ENCODE data around the gene PTH1R.

The PTH1R gene

DNA sequence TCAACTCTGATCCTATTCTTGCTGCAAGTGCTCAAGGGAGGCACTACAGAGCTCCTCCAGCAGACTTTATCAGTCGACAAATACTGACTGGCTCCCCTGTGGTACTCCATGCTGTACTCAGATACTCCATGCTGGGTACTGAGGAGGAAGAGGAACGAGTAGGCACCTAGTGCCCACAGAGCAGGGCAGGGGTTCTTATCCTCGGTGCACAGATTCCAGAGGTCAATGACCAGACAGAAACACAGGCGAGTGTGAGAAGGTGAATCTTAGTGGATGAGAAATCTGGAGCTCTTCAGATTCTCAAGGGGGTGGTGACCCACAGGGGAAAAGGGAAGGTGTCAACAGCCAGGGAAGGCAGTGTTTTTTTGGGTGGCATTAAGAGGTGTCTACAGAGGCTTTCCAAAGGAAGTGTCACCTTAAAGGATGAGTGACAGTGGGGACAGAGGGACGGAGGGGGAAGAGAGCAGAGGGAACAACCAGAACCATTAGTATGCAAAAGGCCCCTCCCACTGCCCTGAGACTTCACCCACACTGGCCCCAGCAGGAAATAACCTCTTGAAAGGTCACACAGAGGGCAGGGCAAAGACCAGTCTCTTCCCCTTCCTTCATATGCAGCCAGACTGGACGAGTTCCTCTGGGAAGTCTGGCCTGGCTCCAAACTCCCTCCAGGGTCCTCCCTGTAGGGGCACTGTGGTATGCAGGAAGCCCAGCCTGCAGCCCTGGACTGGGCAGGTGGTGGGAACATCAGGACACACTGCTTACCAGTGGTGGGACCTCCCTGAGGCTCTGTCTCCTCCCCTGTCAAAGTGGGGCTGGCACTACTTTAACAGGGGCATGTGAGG, 71.5 kb downstream of the PTH1R start:
- TF ChIP-seq, protein P1, sequence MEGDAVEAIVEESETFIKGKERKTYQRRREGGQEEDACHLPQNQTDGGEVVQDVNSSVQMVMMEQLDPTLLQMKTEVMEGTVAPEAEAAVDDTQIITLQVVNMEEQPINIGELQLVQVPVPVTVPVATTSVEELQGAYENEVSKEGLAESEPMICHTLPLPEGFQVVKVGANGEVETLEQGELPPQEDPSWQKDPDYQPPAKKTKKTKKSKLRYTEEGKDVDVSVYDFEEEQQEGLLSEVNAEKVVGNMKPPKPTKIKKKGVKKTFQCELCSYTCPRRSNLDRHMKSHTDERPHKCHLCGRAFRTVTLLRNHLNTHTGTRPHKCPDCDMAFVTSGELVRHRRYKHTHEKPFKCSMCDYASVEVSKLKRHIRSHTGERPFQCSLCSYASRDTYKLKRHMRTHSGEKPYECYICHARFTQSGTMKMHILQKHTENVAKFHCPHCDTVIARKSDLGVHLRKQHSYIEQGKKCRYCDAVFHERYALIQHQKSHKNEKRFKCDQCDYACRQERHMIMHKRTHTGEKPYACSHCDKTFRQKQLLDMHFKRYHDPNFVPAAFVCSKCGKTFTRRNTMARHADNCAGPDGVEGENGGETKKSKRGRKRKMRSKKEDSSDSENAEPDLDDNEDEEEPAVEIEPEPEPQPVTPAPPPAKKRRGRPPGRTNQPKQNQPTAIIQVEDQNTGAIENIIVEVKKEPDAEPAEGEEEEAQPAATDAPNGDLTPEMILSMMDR (IDR thresholded peaks at IDR 0.05; ENCODE audit: control extremely low read depth, extremely low read depth, low read depth, missing control alignments), result no peak
- ChIA-PET POLR2A (no interaction called here), CTCF (interaction anchor here (1.4 kb wide), 1 partner anchor 26 kb away, joined by 3 read pairs; no protein-coding TSS in a partner anchor)
- no peak for DNase-seq (ENCODE audit: extremely low spot score)

DNA sequence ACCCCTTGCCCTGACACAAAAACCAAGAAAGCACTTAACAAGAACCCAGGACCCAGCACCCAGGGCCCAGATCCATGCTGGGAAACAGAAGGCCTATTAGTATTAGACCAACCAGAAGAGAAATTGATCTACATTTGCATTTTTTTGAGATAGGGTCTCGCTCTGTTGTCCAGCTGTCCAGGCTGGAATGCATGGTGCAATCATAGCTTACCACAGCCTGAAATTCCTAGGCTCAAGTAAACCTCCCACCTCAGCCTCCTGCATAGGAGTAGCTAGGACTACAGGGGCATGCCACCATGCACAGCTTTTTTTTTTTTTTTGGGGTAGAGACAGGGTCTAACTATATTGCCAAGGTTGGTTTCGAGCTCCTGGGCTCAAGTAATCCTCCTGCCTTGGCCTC, 72.7 kb downstream of the PTH1R start:
- CTCF ChIA-PET, result no interaction called here
- TF ChIP-seq, protein P1 (IDR thresholded peaks at IDR 0.05; ENCODE audit: control extremely low read depth, extremely low read depth, low read depth, missing control alignments), result no peak
- POLR2A ChIA-PET, result interaction anchor here (0.6 kb wide), 2 partner anchors 12 to 364 kb away, joined by 4 to 6 read pairs; no protein-coding TSS in a partner anchor
- DNase-seq (ENCODE audit: extremely low spot score), result no peak

DNA sequence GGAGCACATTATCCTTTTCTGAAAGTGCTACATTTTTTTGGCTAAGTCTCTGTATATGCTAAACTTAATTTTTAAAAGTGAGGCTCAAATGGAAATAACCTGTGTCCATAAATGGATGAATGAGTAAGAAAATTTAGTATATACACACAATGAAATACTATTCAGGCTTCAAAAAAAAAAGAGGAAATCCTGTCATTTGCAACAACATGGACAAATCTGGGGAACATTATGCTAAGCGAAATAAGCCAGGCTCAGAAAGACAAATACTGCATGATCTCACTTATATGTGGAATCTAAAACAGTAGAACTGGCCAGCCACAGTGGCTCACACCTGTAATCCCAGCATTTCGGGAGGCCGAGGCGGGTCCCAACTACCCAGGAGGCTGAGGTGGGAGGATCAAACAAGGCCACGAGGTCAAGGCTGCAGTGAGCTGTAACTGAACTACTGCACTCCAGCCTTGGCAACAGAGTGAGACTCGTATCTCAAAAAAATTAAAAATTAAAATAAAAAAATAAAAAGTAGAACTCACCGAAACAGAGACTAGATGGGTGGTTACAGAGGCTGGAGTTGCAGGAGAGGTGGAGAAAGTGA, 73.2 kb downstream of the PTH1R start:
- ChIA-PET POLR2A (interaction anchor here (0.6 kb wide), 1 partner anchor 12 kb away, joined by 6 read pairs; no protein-coding TSS in a partner anchor), CTCF (interaction anchor here (0.9 to 1.3 kb wide), 2 partner anchors 9 to 14 kb away, joined by 3 to 4 read pairs; no protein-coding TSS in a partner anchor)
- TF ChIP-seq, protein P1 (IDR thresholded peaks at IDR 0.05; ENCODE audit: control extremely low read depth, extremely low read depth, low read depth, missing control alignments), result no peak
- DNase-seq (ENCODE audit: extremely low spot score), result no peak

DNA sequence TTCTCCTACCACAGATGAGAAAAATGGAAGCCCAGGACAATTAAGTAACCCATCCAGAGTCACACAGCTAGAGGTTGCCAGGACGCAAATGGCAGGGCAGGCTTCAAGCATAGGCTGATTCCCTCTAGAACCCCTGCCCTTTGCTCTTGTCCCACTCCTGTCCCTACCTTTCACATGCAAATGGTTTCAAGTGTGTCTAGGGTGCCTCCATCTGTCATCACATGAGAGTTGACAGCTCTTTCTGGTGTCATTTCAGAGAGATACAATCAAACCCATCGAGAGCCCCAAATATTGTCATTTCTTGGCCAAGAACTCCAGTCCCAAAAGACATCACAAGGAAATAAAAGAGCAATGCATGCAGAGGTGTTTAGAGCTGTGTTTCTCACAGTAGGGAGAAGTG, 75.3 kb downstream of the PTH1R start:
- TF ChIP-seq, protein P1 (IDR thresholded peaks at IDR 0.05; ENCODE audit: control extremely low read depth, extremely low read depth, low read depth, missing control alignments), result no peak
- CTCF ChIA-PET, result interaction anchor here (1.0 to 1.9 kb wide), 6 partner anchors 8 to 86 kb away, joined by 3 to 4 read pairs (median 4); no protein-coding TSS in a partner anchor
- no peak for DNase-seq (ENCODE audit: extremely low spot score)
- POLR2A ChIA-PET, result interaction anchor here (1.2 kb wide), 1 partner anchor 14 kb away, joined by 3 read pairs; no protein-coding TSS in a partner anchor

Measured in GM10248 (cell line).